C4-2B (cell line): ENCODE measurements around the gene NCAM2.

ENCODE experiments used
- H3K27ac ChIP-seq: fragments of 450-650 bp; 2 replicates; pipeline ENCODE4 v1.5.1; 2017
- ZFX ChIP-seq: fragments of 450-650 bp; IDR thresholded peaks from 2 replicates; pipeline ENCODE4 v1.6.1; 2017
- TF ChIP-seq, protein P1 (sequence below): fragments of 450-650 bp; conservative IDR thresholded peaks from 2 replicates; pipeline ENCODE4 v1.5.1; 2017; ENCODE audit warnings: mild to moderate bottlenecking

The NCAM2 gene

DNA sequence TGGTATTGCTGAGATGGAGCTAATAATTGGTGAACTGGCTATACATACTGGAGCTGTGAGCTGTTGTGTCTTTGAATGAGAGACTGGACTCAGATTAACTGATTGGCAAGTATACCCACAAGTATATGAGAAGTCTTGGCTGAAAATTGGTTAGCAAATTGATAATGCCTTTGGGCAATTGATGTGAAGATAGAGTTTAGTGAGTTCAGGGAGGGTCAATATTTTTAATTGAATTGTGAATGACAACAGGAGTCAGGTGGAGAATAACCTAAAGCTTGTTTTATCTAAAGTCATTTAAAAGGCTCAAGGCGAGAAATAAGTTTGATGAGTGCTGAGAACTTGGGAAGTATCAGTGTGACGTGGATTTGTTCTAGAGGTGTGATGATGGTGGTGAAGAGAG is 27.5 kb downstream of the NCAM2 start:
- no peak overlapping the region for H3K27ac ChIP-seq
- TF ChIP-seq ZFX, result no peak
- TF ChIP-seq, protein P1, sequence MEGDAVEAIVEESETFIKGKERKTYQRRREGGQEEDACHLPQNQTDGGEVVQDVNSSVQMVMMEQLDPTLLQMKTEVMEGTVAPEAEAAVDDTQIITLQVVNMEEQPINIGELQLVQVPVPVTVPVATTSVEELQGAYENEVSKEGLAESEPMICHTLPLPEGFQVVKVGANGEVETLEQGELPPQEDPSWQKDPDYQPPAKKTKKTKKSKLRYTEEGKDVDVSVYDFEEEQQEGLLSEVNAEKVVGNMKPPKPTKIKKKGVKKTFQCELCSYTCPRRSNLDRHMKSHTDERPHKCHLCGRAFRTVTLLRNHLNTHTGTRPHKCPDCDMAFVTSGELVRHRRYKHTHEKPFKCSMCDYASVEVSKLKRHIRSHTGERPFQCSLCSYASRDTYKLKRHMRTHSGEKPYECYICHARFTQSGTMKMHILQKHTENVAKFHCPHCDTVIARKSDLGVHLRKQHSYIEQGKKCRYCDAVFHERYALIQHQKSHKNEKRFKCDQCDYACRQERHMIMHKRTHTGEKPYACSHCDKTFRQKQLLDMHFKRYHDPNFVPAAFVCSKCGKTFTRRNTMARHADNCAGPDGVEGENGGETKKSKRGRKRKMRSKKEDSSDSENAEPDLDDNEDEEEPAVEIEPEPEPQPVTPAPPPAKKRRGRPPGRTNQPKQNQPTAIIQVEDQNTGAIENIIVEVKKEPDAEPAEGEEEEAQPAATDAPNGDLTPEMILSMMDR, result no peak

DNA sequence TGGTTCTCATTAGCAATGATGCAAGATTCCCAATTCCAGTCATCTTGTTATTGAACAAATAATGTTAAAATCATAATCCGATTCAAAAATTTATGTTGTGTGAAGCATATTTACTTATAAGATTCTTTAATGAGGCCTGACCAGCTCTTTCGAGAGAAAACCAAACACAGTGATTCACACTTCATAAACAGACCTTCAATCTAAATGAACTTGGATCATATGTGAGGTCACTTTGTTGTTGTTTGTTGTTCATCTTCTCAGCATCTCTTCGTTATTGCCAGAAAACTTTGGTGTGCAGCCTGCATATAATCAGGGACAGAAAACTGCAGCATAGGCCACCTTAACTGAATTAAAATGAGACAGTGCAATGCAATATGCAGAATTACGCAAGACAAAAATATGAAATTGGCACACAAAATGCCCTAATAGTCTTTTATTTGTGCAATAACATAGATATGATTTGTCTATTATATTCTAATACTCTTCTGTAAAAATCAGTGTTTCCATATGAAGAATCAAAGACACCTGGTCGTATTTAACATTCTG is 30.1 kb downstream of the NCAM2 start:
- TF ChIP-seq ZFX, result no peak
- TF ChIP-seq, protein P1, result no peak
- H3K27ac ChIP-seq, result no peak overlapping the region; the same call in 1 of the 2 replicates

DNA sequence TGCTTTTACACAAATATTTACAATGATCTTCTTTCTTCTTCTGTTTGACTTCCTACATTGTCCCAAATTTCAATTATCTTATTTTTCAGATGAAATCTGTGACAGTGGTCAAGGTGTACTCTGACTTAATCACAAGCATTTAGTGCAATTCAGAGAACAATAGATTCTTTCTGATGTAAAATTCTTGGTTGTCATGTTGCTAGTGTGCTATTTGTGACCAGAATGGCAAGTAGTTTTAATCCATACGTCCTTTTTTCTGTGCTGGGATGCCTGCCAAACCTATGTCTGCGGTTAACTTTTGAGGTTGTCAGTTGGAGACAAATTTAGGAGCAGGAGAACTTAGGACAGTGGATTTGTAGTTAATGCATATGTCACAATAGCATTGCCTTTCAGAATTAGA is 31.0 kb downstream of the NCAM2 start:
- TF ChIP-seq, protein P1, result no peak
- no peak overlapping the region for H3K27ac ChIP-seq

DNA sequence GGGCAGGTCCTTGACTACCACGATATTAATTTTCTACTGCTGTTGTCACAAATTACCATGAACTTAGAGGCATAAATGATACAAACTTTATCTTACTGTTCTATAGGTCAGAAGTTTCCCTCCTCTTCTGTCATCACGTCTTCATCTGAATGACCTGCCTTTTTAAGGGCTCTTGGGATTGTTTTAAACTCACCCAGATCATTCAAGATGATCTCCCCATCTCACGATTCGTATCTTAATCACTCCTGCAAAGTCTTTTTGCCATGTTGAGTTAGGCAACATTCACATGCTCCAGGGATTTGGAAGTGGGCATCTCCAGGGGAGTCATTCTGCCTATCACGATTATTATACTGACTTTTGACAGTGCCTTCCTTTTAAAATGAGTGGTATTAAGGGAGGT is 32.1 kb downstream of the NCAM2 start:
- TF ChIP-seq ZFX, result no peak
- TF ChIP-seq, protein P1, result no peak
- H3K27ac ChIP-seq, result no peak overlapping the region

DNA sequence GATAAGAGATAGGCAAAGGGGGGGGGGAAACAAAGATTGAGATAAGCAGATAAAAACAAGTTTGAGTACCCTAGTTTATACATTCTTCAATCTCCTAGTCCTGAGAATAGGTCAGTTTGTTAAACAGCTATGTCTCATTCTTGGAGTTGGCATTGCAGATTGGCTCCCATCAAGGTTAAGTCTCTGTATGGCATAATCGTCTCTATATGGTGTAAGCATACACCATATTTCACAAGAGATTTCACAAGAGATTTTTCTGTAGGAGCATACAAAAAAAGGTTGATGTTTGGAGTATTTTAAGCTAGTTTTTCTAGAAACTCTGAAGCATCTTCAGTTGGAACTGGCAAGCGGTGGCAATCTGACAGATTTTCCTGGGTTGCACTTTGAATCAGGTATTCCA is 35.8 kb downstream of the NCAM2 start:
- TF ChIP-seq ZFX, result no peak
- TF ChIP-seq, protein P1, result no peak
- H3K27ac ChIP-seq, result no peak overlapping the region

DNA sequence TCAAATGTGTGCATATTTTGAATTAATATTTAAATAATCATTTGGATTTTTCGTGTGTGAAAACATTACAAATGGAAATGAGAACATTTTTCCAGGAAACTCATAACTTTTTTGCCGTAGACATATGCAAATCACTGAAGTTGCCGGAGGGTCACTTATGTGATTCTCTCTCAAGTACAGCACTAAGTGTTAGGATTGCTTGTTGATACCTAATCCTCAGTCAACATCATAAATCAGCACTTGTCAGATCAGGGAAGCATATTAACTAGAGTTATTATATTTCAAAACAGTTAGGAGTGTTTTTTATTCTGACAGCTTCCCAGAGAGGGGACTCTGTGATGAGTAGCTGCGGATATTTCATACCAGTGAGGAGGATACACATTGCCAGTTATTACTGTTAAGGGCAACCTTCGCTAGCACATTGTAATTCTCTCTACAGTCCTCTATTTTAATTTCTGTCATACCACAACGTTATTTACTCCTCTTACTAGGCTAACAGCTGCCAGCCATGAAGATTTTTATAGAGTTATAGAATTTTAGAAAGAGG is 41.5 kb downstream of the NCAM2 start:
- H3K27ac ChIP-seq, result no peak overlapping the region
- TF ChIP-seq, protein P1, result no peak
- no peak for TF ChIP-seq ZFX

DNA sequence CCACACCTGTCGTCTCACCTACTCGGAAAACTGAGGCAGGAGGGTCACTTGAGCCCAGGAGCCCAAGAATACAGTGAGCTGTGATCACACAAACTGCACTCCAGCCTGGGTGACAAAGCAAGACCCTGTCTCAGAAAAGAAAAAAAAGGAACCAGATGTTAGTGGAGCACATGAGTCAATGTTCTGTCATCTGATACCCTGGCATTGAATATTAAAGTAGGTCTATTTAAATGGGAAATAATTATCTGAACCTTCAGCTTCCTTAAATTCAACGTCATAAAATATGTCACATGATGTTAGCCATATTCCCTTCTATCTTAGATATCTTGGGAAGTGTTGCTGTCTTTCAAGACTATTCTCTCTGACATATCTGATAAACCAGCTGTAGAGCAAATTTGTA is 47.3 kb downstream of the NCAM2 start:
- no peak for TF ChIP-seq ZFX
- TF ChIP-seq, protein P1, result no peak
- no peak overlapping the region for H3K27ac ChIP-seq
